Fibroblast of lung (primary cell): ENCODE results near the gene LRRC66.

Experiments used
- EZH2 ChIP-seq: IDR thresholded peaks from 2 replicates; pipeline ENCODE4 v1.5.1; 2012; ENCODE audit warnings: low read length, control low read depth, mild to moderate bottlenecking; ENCODE audit errors: missing control alignments
- TF ChIP-seq, protein P1 (sequence below), 2 donors: IDR thresholded peaks in 1 of 2; conservative IDR thresholded peaks in 1 of 2; 1 replicate in 1 of 2; 2 replicates in 1 of 2; pipeline ENCODE4 v1.5.1; 2011 to 2012; ENCODE audit warnings: low read length in 2 of 2, control low read depth in 1 of 2, inconsistent platforms in 1 of 2, low read depth in 1 of 2, mild to moderate bottlenecking in 1 of 2

DNA sequence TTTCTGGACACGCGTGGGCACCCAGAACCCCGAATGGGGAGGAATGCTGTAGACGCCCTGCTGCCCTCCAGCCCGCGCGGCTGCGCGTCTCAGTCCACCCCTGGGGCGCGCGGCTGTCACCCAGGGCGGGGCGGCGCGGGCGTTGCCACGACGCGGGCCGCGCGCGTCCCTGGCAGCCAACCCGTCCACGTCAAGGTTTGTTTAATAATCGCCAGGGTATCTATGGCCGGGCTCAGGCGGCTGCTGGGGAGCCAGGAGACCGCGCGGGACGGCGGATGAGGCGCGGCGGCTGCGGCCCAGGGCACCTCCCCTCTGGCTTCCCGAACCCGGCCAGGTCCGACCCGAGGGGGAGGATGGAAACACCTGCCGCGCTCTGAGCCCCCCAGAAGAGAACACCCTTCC, 31.1 kb upstream of the LRRC66 start, which contains the start of gene SPATA18:
- TF ChIP-seq, protein P1, sequence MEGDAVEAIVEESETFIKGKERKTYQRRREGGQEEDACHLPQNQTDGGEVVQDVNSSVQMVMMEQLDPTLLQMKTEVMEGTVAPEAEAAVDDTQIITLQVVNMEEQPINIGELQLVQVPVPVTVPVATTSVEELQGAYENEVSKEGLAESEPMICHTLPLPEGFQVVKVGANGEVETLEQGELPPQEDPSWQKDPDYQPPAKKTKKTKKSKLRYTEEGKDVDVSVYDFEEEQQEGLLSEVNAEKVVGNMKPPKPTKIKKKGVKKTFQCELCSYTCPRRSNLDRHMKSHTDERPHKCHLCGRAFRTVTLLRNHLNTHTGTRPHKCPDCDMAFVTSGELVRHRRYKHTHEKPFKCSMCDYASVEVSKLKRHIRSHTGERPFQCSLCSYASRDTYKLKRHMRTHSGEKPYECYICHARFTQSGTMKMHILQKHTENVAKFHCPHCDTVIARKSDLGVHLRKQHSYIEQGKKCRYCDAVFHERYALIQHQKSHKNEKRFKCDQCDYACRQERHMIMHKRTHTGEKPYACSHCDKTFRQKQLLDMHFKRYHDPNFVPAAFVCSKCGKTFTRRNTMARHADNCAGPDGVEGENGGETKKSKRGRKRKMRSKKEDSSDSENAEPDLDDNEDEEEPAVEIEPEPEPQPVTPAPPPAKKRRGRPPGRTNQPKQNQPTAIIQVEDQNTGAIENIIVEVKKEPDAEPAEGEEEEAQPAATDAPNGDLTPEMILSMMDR (conservative IDR thresholded peaks at IDR 0.05 in 1 of 2, IDR thresholded peaks at IDR 0.05 in 1 of 2; ENCODE audit: low read depth in 1 of 2, low read length in 2 of 2): no peak
- TF ChIP-seq EZH2: no peak
